Right atrium auricular region (tissue), 2 donors: Measurements from ENCODE around the gene UBR3. TPM values are rescaled to one million over a fixed set of nuclear protein-coding genes. Genes with fewer than 3 reads are reported as not detected.
"Not testable (repeated sequence)": the region's sequence is repeated elsewhere in the genome, so short reads cannot be mapped to it uniquely, and the experiment has no call there.

ENCODE experiments used
- DNase-seq: peaks from one replicate; pipeline ENCODE4 v3.0.0-alpha.2; 2019; ENCODE audit warnings: low spot score
- H3K27ac ChIP-seq, 2 donors: fragments of 200-600 bp; sonication (generic); 1 replicate in 1 of 2; 2 replicates in 1 of 2; pipeline ENCODE4 v1.5.1; 2016 to 2019
- H3K27me3 ChIP-seq, 2 donors: fragments of 200-600 bp; sonication (generic); one replicate each; pipeline versions ENCODE4 v1.5.1 to v1.6.0; 2017 to 2019
- H3K36me3 ChIP-seq: fragments of 200-600 bp; sonication (generic); one replicate; pipeline ENCODE4 v1.5.1; 2016
- H3K4me1 ChIP-seq, 2 donors: fragments of 200-600 bp; sonication (generic); one replicate each; pipeline versions ENCODE4 v1.5.1 to v1.6.0; 2017 to 2019
- H3K4me3 ChIP-seq, 2 donors: fragments of 200-600 bp; sonication (generic); 1 replicate in 1 of 2; 2 replicates in 1 of 2; pipeline ENCODE4 v1.5.1; 2017 to 2019; ENCODE audit warnings: mild to moderate bottlenecking in 1 of 2, moderate library complexity in 1 of 2
- H3K9me3 ChIP-seq, 2 donors: fragments of 200-600 bp; sonication (generic); one replicate each; pipeline ENCODE4 v1.5.1; 2019
- total RNA-seq, 2 donors: library from RNA; depleted of rRNA; stranded (reverse); fragments of >200 nt; gene quantifications; one replicate each; pipeline ENCODE4 v1.1.0, GENCODE V29; 2016
- TF ChIP-seq, protein P1 (sequence below), 2 donors: fragments of 200-600 bp; sonication (generic); IDR thresholded peaks; one replicate each; pipeline ENCODE4 v1.5.1; 2019; ENCODE audit warnings: antibody characterized with exemption in 2 of 2

UBR3 gene
- total RNA-seq, 2 donors from 2014 or later: 56.5 to 93.6 TPM

DNA sequence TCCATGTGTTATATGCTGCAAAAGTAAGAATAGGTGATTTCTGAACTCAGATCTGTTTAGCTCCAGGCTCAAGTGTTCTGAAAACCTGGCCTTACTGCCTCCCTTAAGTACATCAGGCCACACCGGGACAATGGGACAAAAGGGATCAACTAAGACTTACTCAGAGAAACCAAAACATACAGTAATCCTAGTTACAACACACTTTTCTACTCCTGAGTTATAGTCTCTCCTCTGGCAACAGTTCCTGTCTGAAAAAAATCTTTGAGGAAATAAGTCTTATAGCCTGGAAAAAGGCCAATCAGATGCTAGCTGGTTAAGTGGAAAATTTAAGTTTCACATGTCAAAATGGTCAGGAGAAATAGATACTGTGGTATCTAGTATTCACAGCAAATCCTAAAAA, 8.1 kb upstream of the UBR3 start:
- no peak for DNase-seq
- TF ChIP-seq, protein P1, sequence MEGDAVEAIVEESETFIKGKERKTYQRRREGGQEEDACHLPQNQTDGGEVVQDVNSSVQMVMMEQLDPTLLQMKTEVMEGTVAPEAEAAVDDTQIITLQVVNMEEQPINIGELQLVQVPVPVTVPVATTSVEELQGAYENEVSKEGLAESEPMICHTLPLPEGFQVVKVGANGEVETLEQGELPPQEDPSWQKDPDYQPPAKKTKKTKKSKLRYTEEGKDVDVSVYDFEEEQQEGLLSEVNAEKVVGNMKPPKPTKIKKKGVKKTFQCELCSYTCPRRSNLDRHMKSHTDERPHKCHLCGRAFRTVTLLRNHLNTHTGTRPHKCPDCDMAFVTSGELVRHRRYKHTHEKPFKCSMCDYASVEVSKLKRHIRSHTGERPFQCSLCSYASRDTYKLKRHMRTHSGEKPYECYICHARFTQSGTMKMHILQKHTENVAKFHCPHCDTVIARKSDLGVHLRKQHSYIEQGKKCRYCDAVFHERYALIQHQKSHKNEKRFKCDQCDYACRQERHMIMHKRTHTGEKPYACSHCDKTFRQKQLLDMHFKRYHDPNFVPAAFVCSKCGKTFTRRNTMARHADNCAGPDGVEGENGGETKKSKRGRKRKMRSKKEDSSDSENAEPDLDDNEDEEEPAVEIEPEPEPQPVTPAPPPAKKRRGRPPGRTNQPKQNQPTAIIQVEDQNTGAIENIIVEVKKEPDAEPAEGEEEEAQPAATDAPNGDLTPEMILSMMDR (IDR thresholded peaks at IDR 0.05): no peak
- H3K36me3 ChIP-seq: peaks cover 32% of the 10 kb centered on the region
- no peaks in the 10 kb centered on the region for H3K9me3 ChIP-seq
- H3K4me1 ChIP-seq: peaks cover 0 to 18% of the 10 kb centered on the region in 2 donors
- H3K27me3 ChIP-seq: no peaks in the 10 kb centered on the region
- no peak overlapping the region for H3K4me3 ChIP-seq
- no peak overlapping the region for H3K27ac ChIP-seq

DNA sequence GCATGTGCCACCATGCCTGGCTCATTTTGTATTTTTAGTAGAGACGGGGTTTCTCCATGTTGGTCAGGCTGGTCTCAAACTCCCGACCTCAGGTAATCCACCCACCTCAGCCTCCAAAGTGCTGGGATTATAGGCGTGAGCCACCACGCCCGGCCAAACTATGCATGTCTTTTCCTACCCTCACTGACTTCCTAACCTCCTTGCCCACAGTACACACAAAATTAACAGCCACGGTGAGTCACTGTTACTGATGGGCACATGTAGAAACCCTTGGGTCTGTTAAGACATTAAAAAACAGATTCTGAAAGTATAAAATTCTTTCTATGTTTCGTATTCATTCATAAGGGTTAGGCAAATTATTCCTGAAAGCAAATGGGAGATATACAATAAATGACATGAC, 7.2 kb upstream of the UBR3 start:
- not testable (repeated sequence) for DNase-seq, H3K9me3 ChIP-seq, H3K27me3 ChIP-seq, H3K4me3 ChIP-seq, H3K27ac ChIP-seq
- H3K36me3 ChIP-seq: peaks cover 26% of the 10 kb centered on the region
- peaks cover 0 to 19% of the 10 kb centered on the region in 2 donors for H3K4me1 ChIP-seq

DNA sequence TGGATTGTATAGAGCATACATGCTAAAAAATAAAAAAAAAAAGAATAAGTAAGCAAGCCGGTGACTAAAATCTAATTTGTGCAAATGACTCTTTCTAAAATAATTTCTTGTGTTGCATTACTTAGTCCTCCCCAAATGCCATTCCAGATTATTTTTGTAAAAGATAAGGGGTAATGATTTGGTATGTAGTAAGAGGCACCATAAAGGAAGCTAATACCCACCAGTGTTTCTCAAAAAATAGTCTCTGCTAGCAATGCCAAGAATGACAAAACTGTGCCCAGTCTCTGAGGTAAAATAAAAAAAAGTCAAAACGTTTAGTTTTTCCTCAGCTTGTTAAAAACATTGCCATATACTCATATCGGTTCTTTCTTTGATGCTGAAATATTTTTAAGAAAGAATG, 5.2 kb upstream of the UBR3 start:
- Histone ChIP-seq H3K4me1 (peaks cover 0 to 22% of the 10 kb centered on the region in 2 donors), H3K9me3 (no peaks in the 10 kb centered on the region), H3K36me3 (peaks cover 8% of the 10 kb centered on the region), H3K27me3 (no peaks in the 10 kb centered on the region), H3K27ac (no peak overlapping the region), H3K4me3 (no peak overlapping the region)
- no peak for DNase-seq
- TF ChIP-seq, protein P1 (IDR thresholded peaks at IDR 0.05): no peak

GRCh38 chr2:169822785-169823392, 4.4 kb upstream of the UBR3 start:
- H3K9me3 ChIP-seq: no peaks in the 10 kb centered on the region
- no peaks in the 10 kb centered on the region for H3K36me3 ChIP-seq
- no peak overlapping the region for H3K4me3 ChIP-seq
- no peak overlapping the region for H3K27ac ChIP-seq
- H3K4me1 ChIP-seq: peaks cover 0 to 23% of the 10 kb centered on the region in 2 donors
- no peak for DNase-seq
- no peaks in the 10 kb centered on the region for H3K27me3 ChIP-seq
- TF ChIP-seq, protein P1 (IDR thresholded peaks at IDR 0.05): no peak

DNA sequence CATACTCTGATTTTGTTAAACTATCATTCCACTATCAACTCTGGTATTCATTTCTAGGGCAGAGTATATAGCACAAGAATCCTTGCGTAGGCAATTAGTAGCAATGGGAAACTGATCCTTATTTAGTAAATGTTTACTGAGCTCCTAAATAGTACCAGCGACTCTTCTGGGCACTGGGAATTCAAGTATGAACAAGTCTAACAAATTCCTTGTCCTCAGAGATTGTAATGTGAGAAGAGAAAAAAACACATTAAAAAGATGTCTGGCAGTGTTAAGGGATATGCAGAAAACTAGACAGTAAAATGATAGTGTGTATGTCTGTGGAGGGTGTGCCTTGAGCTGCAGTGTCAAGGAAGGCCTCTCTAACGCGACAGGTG, 3.3 kb upstream of the UBR3 start:
- Histone ChIP-seq H3K27ac (peak overlapping the region; percentile 86), H3K4me1 (peaks cover 0 to 29% of the 10 kb centered on the region in 2 donors)

More for the DNA sequence above, 3.3 kb upstream of the UBR3 start:
- DNase-seq: no peak
- peak overlapping the region; percentile 75 to 89 for H3K4me3 ChIP-seq
- H3K27me3 ChIP-seq: no peaks in the 10 kb centered on the region
- TF ChIP-seq, protein P1 (IDR thresholded peaks at IDR 0.05): no peak
- no peaks in the 10 kb centered on the region for H3K9me3 ChIP-seq
- no peaks in the 10 kb centered on the region for H3K36me3 ChIP-seq
